Body of pancreas (tissue), 4 donors: ENCODE measurements around the gene NR3C2.

Source experiments
- CTCF ChIP-seq, 7 experiments: fragments of 450-650 bp in 4 of 7; fragments of 200-600 bp in 3 of 7; sonication (generic) in 3 of 7; IDR thresholded peaks; one replicate each; pipeline ENCODE4 v1.5.1; 2016 to 2019; ENCODE audit warnings: antibody characterized with exemption in 7 of 7
- POLR2A ChIP-seq, 3 donors: fragments of 450-650 bp; IDR thresholded peaks; one replicate each; pipeline ENCODE4 v1.6.1; 2016; ENCODE audit warnings: antibody characterized with exemption in 3 of 3, mild to moderate bottlenecking in 2 of 3

DNA sequence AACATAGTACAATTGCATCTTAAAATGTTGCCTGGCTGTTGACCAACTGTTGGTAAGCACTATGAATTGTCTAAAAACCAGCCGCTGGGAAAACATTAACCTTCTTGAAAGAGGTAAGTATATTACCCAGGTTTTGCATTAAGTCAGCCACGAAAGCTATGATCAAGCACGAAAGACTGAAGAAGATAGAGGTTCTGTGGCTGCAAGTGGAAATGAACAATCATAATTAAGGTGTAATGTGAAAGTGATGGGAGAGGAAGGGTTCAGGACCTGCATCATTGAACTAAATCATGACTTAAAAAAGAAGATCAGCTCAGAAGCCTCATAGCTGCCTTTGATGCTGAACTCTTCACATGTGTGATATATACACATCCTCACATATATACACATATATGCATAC lies 341.0 kb downstream of the NR3C2 start:
- TF ChIP-seq CTCF (IDR thresholded peaks at IDR 0.05) (no peak), POLR2A (IDR thresholded peaks at IDR 0.05) (no peak)
